Keratinocyte (primary cell): ENCODE data around the gene MYLK4. TPM values are rescaled to one million over a fixed set of nuclear protein-coding genes. Genes with fewer than 3 reads are reported as not detected.
A peak's percentile ranks its signal among the peaks of the same experiment; 100 is the strongest.

ENCODE experiments used
- DNase-seq: peaks from one replicate; pipeline ENCODE4 v3.0.0-alpha.2; 2011; ENCODE audit warnings: low read depth, missing footprints, low spot score
- FAIRE-seq: peaks from 2 replicates; lab custom pipeline; 2011; peaks lifted over from hg19 to GRCh38; lab: Jason Lieb, UNC
- H2AFZ ChIP-seq: 2 replicates; pipeline ENCODE4 v1.6.0; 2012; ENCODE audit warnings: low read length, control low read depth, inconsistent platforms; ENCODE audit not compliant: control insufficient read depth
- H3K27ac ChIP-seq: 2 replicates; pipeline ENCODE4 v1.5.1; 2011; ENCODE audit warnings: low read length; ENCODE audit not compliant: control insufficient read depth, insufficient read depth
- H3K27me3 ChIP-seq: 3 replicates; pipeline ENCODE4 v1.6.0; 2011; ENCODE audit warnings: low read length; ENCODE audit not compliant: control insufficient read depth, insufficient read depth; ENCODE audit errors: extremely low read depth
- H3K36me3 ChIP-seq, 2 experiments: 2 replicates in 1 of 2; 3 replicates in 1 of 2; pipeline ENCODE4 v1.5.1; 2011; ENCODE audit warnings: low read length in 2 of 2, mild to moderate bottlenecking in 1 of 2; ENCODE audit not compliant: control insufficient read depth in 2 of 2, insufficient read depth in 2 of 2; ENCODE audit errors: extremely low read depth in 1 of 2
- H3K4me1 ChIP-seq: 3 replicates; pipeline ENCODE4 v1.5.1; 2011; ENCODE audit warnings: low read length; ENCODE audit not compliant: control insufficient read depth, insufficient read depth; ENCODE audit errors: extremely low read depth
- H3K4me2 ChIP-seq: 3 replicates; pipeline ENCODE4 v1.6.0; 2011; ENCODE audit warnings: low read depth, low read length; ENCODE audit not compliant: control insufficient read depth, insufficient read depth; ENCODE audit errors: extremely low read depth
- H3K4me3 ChIP-seq, 3 experiments: fragments of 200-600 bp in 1 of 3; sonication (generic) in 1 of 3; 2 replicates in 2 of 3; 3 replicates in 1 of 3; pipeline ENCODE4 v1.5.1; 2011 to 2016; ENCODE audit warnings: low read length in 3 of 3, mild to moderate bottlenecking in 3 of 3, control low read depth in 2 of 3, inconsistent platforms in 1 of 3, low read depth in 1 of 3, mixed read lengths in 1 of 3, mixed run types in 1 of 3, moderate library complexity in 1 of 3; ENCODE audit not compliant: control insufficient read depth in 2 of 3, insufficient read depth in 2 of 3; ENCODE audit errors: extremely low read depth in 1 of 3
- H3K79me2 ChIP-seq: 2 replicates; pipeline ENCODE4 v1.6.0; 2012; ENCODE audit warnings: low read length; ENCODE audit not compliant: control insufficient read depth, insufficient read depth
- H3K9ac ChIP-seq: 3 replicates; pipeline ENCODE4 v1.6.0; 2011; ENCODE audit warnings: low read length; ENCODE audit not compliant: control insufficient read depth, insufficient read depth; ENCODE audit errors: extremely low read depth
- H3K9me1 ChIP-seq: 3 replicates; pipeline ENCODE4 v1.6.0; 2011; ENCODE audit warnings: low read length; ENCODE audit not compliant: control insufficient read depth, insufficient read depth; ENCODE audit errors: extremely low read depth
- H3K9me3 ChIP-seq: 2 replicates; pipeline ENCODE4 v1.5.1; 2012; ENCODE audit warnings: low read depth, low read length; ENCODE audit not compliant: control insufficient read depth
- H4K20me1 ChIP-seq: 3 replicates; pipeline ENCODE4 v1.6.0; 2011; ENCODE audit warnings: low read length; ENCODE audit not compliant: control insufficient read depth, insufficient read depth; ENCODE audit errors: extremely low read depth
- EZH2 ChIP-seq: IDR thresholded peaks from one replicate; pipeline ENCODE4 v1.6.1; 2012; ENCODE audit warnings: inconsistent platforms, mild to moderate bottlenecking, low read length, moderate library complexity
- dilution Hi-C: fragments of 300-500 bp; cut with MboI; formaldehyde crosslinking; loops from one replicate; pipeline ENCODE4 v1.7.0; 2020; ENCODE audit warnings: low sequenced_read_pairs; ENCODE audit not compliant: extremely low pct_ligation_motif_present
- polyA plus RNA-seq, 5 experiments: library from polyadenylated mRNA; depleted of rRNA in 3 of 5; stranded (reverse) in 3 of 5; stranded (forward) in 1 of 5; unstranded in 1 of 5; fragments of >200 nt; gene quantifications; 1 replicate in 1 of 5; 2 replicates in 3 of 5; 3 replicates in 1 of 5; pipeline versions ENCODE4 v1.2.1 to v1.2.3, GENCODE V29; 2011 to 2012; ENCODE audit warnings: missing spikeins in 2 of 5, low read depth in 1 of 5, low replicate concordance in 1 of 5
- TF ChIP-seq, protein P1 (sequence below), 3 experiments: IDR thresholded peaks in 1 of 3; conservative IDR thresholded peaks in 1 of 3; optimal IDR thresholded peaks in 1 of 3; 2 replicates in 2 of 3; 3 replicates in 1 of 3; pipeline versions ENCODE3 to v1.5.1; 2011; ENCODE audit warnings: low read length in 3 of 3, mild to moderate bottlenecking in 3 of 3, moderate library complexity in 2 of 3, control low read depth in 1 of 3, inconsistent platforms in 1 of 3; ENCODE audit not compliant: insufficient read depth in 2 of 3; ENCODE audit errors: extremely low read depth in 1 of 3

The MYLK4 gene
- polyA plus RNA-seq, 1 donor (not counting 4 experiments of a cell fraction or from before 2014, with no cell fraction given): 0.31 TPM

DNA sequence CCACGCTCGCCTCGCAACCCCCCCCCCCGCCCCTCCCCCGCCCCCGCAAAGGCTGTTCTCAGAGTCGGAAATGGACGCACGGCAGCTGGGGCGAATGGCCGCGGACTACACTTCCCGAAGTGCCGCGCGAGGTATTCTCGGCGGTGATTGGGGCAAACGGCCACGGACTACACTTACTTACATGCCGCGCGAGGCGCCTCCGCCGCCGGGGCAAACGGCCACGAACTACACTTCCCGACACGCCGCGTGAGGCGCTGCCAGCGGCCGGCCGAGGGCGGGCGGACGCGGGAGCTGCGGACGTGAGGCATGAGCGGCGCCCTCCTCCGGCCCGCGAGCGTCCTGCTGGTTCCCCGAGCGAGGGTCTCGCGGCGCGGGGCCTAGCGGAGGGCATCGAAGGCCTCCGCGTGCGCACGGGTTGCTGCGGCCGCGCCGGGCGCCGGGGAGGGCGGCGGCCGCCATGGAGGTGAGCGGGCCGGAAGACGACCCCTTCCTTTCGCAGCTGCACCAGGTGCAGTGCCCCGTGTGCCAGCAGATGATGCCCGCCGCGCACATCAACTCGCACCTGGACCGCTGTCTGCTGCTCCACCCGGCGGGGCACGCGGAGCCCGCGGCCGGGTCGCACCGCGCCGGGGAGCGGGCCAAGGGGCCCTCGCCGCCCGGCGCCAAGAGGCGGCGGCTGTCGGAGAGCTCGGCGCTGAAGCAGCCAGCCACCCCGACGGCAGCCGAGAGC, 14.6 kb upstream of the MYLK4 start, which contains the start of gene WRNIP1:
Gene WRNIP1 (plus strand): TSS at position 228 of the 730 bp plus-strand sequence. CDS start 230 bp downstream, at position 458.
- Histone ChIP-seq H3K27ac (peak within 1 kb of the TSS; percentile 94), H3K4me2 (peak within 1 kb of the TSS; percentile 95), H3K79me2 (peaks cover 46% of the 10 kb centered on the region), H3K4me3 (peak within 1 kb of the TSS; percentile 63 to 91 (median 71)), H4K20me1 (peaks cover 8% of the 10 kb centered on the region), H3K27me3 (no peaks in the 10 kb centered on the region), H3K9ac (peak within 1 kb of the TSS; percentile 86), H3K4me1 (peaks cover 22% of the 10 kb centered on the region), H3K36me3 (peaks cover 4 to 10% of the 10 kb centered on the region in 2 experiments), H3K9me1 (peaks cover 3% of the 10 kb centered on the region), H2AFZ (peak within 1 kb of the TSS; percentile 97), H3K9me3 (no peaks in the 10 kb centered on the region)
- FAIRE-seq (no peak), DNase-seq (peak; percentile 81)
- TF ChIP-seq EZH2: no peak
- TF ChIP-seq, protein P1, sequence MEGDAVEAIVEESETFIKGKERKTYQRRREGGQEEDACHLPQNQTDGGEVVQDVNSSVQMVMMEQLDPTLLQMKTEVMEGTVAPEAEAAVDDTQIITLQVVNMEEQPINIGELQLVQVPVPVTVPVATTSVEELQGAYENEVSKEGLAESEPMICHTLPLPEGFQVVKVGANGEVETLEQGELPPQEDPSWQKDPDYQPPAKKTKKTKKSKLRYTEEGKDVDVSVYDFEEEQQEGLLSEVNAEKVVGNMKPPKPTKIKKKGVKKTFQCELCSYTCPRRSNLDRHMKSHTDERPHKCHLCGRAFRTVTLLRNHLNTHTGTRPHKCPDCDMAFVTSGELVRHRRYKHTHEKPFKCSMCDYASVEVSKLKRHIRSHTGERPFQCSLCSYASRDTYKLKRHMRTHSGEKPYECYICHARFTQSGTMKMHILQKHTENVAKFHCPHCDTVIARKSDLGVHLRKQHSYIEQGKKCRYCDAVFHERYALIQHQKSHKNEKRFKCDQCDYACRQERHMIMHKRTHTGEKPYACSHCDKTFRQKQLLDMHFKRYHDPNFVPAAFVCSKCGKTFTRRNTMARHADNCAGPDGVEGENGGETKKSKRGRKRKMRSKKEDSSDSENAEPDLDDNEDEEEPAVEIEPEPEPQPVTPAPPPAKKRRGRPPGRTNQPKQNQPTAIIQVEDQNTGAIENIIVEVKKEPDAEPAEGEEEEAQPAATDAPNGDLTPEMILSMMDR (optimal IDR thresholded peaks at IDR 0.05 in 1 of 3, IDR thresholded peaks at IDR 0.05 in 1 of 3, conservative IDR thresholded peaks at IDR 0.05 in 1 of 3; ENCODE audit: extremely low read depth in 1 of 3, insufficient read depth in 2 of 3, low read length in 3 of 3): peak in 2 of 3 experiments; percentile 48 to 80
- dilution Hi-C loops: no loop called here

DNA sequence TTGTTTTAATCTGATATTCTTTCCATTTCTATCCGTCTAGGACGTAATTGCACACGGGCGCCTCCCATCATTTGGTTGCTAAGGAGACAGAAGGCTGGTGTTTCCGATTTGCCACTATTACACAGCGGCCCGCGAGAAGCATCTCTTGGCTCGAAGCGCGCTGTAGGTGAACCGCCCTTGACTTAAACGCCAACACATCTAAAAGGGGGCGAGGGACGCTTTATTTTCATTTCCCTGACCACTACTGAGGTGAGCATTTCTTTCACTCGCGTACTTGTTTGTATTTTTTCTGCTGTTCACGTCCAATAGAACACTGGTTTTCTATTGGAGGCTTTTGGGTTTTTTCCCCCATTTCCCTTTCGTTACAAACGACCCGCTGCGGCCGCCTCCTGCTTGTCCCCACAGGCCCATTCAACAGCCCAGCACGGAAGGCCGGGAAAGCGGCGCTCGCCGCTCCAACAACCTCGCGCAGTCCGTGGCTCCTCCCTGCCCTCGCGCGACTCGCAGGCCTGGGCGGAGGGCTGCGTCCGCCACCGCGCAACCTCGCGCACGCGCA, 14.0 kb upstream of the MYLK4 start:
- peak; percentile 77 for DNase-seq
- Histone ChIP-seq H3K79me2 (peaks cover 40% of the 10 kb centered on the region), H2AFZ (peak overlapping the region; percentile 97), H3K9me1 (peaks cover 3% of the 10 kb centered on the region), H4K20me1 (peaks cover 8% of the 10 kb centered on the region), H3K9ac (peak overlapping the region; percentile 82), H3K4me1 (peaks cover 22% of the 10 kb centered on the region), H3K27ac (peak overlapping the region; percentile 94), H3K36me3 (peaks cover 0 to 5% of the 10 kb centered on the region in 2 experiments), H3K9me3 (no peaks in the 10 kb centered on the region), H3K4me3 (peak overlapping the region; percentile 49 to 84 (median 71)), H3K27me3 (no peaks in the 10 kb centered on the region), H3K4me2 (peak overlapping the region; percentile 82)
- FAIRE-seq: no peak
- TF ChIP-seq EZH2: no peak
- TF ChIP-seq, protein P1 (optimal IDR thresholded peaks at IDR 0.05 in 1 of 3, IDR thresholded peaks at IDR 0.05 in 1 of 3, conservative IDR thresholded peaks at IDR 0.05 in 1 of 3; ENCODE audit: extremely low read depth in 1 of 3, insufficient read depth in 2 of 3, low read length in 3 of 3): no peak
- dilution Hi-C loops: no loop called here
